Endodermal cell (in vitro differentiated cells): Measurements from ENCODE around the gene TOM1. TPM values are rescaled to one million over a fixed set of nuclear protein-coding genes. Genes with fewer than 3 reads are reported as not detected.

ENCODE experiments used
- DNase-seq: peaks from one replicate; pipeline ENCODE4 v3.0.0-alpha.2; 2017
- H3K27ac ChIP-seq: 2 replicates; pipeline ENCODE4 v1.5.1; 2013; ENCODE audit warnings: mild to moderate bottlenecking, low read depth, low read length, moderate library complexity
- H3K27me3 ChIP-seq: 2 replicates; pipeline ENCODE4 v1.6.1; 2013; ENCODE audit warnings: mild to moderate bottlenecking, low read length, moderate library complexity; ENCODE audit not compliant: insufficient read depth, control insufficient read depth, poor library complexity, severe bottlenecking
- H3K36me3 ChIP-seq: 2 replicates; pipeline ENCODE4 v1.7.0; 2013; ENCODE audit warnings: mild to moderate bottlenecking, low read length, moderate library complexity; ENCODE audit not compliant: control insufficient read depth, insufficient read depth
- H3K4me1 ChIP-seq: one replicate; pipeline ENCODE4 v1.7.0; 2013; ENCODE audit warnings: low read length; ENCODE audit not compliant: control insufficient read depth, insufficient read depth
- H3K4me3 ChIP-seq: 2 replicates; pipeline ENCODE4 v1.5.1; 2013; ENCODE audit warnings: mild to moderate bottlenecking, low read length, moderate library complexity
- H3K9ac ChIP-seq: 2 replicates; pipeline ENCODE4 v1.6.1; 2013; ENCODE audit warnings: mild to moderate bottlenecking, low read length, moderate library complexity; ENCODE audit not compliant: poor library complexity, severe bottlenecking; ENCODE audit errors: extremely low read depth
- H3K9me3 ChIP-seq: 2 replicates; pipeline ENCODE4 v1.6.1; 2013; ENCODE audit warnings: mild to moderate bottlenecking, low read length, moderate library complexity; ENCODE audit not compliant: control insufficient read depth
- H3K27ac Mint-ChIP-seq: 2 replicates; pipeline ENCODE4 v1.8.0; 2020; ENCODE audit warnings: mixed read lengths
- H3K27me3 Mint-ChIP-seq: 2 replicates; pipeline ENCODE4 v1.8.0; 2021; ENCODE audit warnings: mild to moderate bottlenecking, mixed read lengths; ENCODE audit not compliant: insufficient read depth
- H3K36me3 Mint-ChIP-seq: 2 replicates; pipeline ENCODE4 v1.8.0; 2020; ENCODE audit warnings: low read depth, mixed read lengths
- H3K4me1 Mint-ChIP-seq: 2 replicates; pipeline ENCODE4 v1.8.0; 2020; ENCODE audit warnings: mixed read lengths
- H3K4me3 Mint-ChIP-seq: 2 replicates; pipeline ENCODE4 v1.8.0; 2020; ENCODE audit warnings: mild to moderate bottlenecking, moderate library complexity, mixed read lengths
- H3K9me3 Mint-ChIP-seq: 2 replicates; pipeline ENCODE4 v1.8.0; 2020; ENCODE audit warnings: mild to moderate bottlenecking, mixed read lengths
- CTCF ChIP-seq: fragments of 200-600 bp; sonication (generic); conservative IDR thresholded peaks from 2 replicates; pipeline ENCODE4 v1.5.0; 2021; ENCODE audit warnings: antibody characterized with exemption, mild to moderate bottlenecking
- WGBS, 2 experiments: methylation state at CpG; one replicate each; pipeline versions ENCODE4 v1.1.5 to v1.1.7; 2013; ENCODE audit warnings: missing lambda C conversion rate in 2 of 2, mixed read lengths in 1 of 2; ENCODE audit not compliant: insufficient coverage in 1 of 2, insufficient read length in 1 of 2; 5-methylcytosine and 5-hydroxymethylcytosine counted together
- total RNA-seq, 2 donors: library from RNA; stranded (reverse); fragmentation: NEBNext Ultra II Directional in 1 of 2; extraction: Animal tissue kit (Norgen Biotek cat#: 25700) in 1 of 2; gene quantifications; 2 replicates in 1 of 2; 3 replicates in 1 of 2; pipeline ENCODE4 v1.2.1, GENCODE V29; 2021

Gene TOM1
- total RNA-seq, 2 donors from 2014 or later: 31.3 to 33.3 TPM

- no peak overlapping the region for H3K27ac Mint-ChIP-seq
- Histone ChIP-seq H3K36me3 (peaks cover 10% of the 10 kb centered on the region), H3K27me3 (no peaks in the 10 kb centered on the region), H3K27ac (no peak overlapping the region), H3K9ac (no peak overlapping the region), H3K4me1 (no peaks in the 10 kb centered on the region), H3K9me3 (no peaks in the 10 kb centered on the region), H3K4me3 (no peak overlapping the region)
- 96 to 100% methylated on average over 2 to 10 of the region's 10 CpGs for WGBS, 2 experiments
- H3K27me3 Mint-ChIP-seq: peaks cover 7% of the 10 kb centered on the region
- DNase-seq: no peak
- TF ChIP-seq CTCF: no peak
- peaks cover 11% of the 10 kb centered on the region for H3K4me1 Mint-ChIP-seq
- no peaks in the 10 kb centered on the region for H3K9me3 Mint-ChIP-seq
- no peak overlapping the region for H3K4me3 Mint-ChIP-seq
- H3K36me3 Mint-ChIP-seq: peaks cover 1% of the 10 kb centered on the region
These were observed 47.8 kb downstream of the TOM1 start for GRCh38 chr22:35347462-35347861.

- peaks cover 8% of the 10 kb centered on the region for H3K36me3 ChIP-seq
- no peak overlapping the region for H3K9ac ChIP-seq
- H3K27me3 ChIP-seq: no peaks in the 10 kb centered on the region
- H3K36me3 Mint-ChIP-seq: peaks cover 1% of the 10 kb centered on the region
- H3K9me3 Mint-ChIP-seq: no peaks in the 10 kb centered on the region
- DNase-seq: no peak
- H3K4me1 Mint-ChIP-seq: peaks cover 11% of the 10 kb centered on the region
- H3K9me3 ChIP-seq: no peaks in the 10 kb centered on the region
- no peak for TF ChIP-seq CTCF
- H3K27ac Mint-ChIP-seq: no peak overlapping the region
- WGBS, 2 experiments: 91 to 95% methylated on average over 12 to 17 of the region's 18 CpGs
- H3K27ac ChIP-seq: no peak overlapping the region
- no peaks in the 10 kb centered on the region for H3K4me1 ChIP-seq
- no peak overlapping the region for H3K4me3 ChIP-seq
- peaks cover 7% of the 10 kb centered on the region for H3K27me3 Mint-ChIP-seq
- no peak overlapping the region for H3K4me3 Mint-ChIP-seq
These were observed 48.4 kb downstream of the TOM1 start for GRCh38 chr22:35348026-35348590.

GRCh38 chr22:35348703-35349102 is 49.0 kb downstream of the TOM1 start:
- Mint-ChIP-seq H3K9me3 (no peaks in the 10 kb centered on the region), H3K36me3 (peaks cover 1% of the 10 kb centered on the region), H3K27ac (no peak overlapping the region), H3K4me1 (peaks cover 11% of the 10 kb centered on the region), H3K27me3 (peaks cover 7% of the 10 kb centered on the region), H3K4me3 (no peak overlapping the region)
- no peak overlapping the region for H3K4me3 ChIP-seq
- TF ChIP-seq CTCF: no peak
- H3K27me3 ChIP-seq: no peaks in the 10 kb centered on the region
- WGBS, 2 experiments: 90 to 93% methylated on average over 2 to 5 of the region's 5 CpGs
- no peaks in the 10 kb centered on the region for H3K9me3 ChIP-seq
- no peak overlapping the region for H3K9ac ChIP-seq
- no peak for DNase-seq
- H3K36me3 ChIP-seq: peaks cover 2% of the 10 kb centered on the region
- H3K4me1 ChIP-seq: no peaks in the 10 kb centered on the region
- no peak overlapping the region for H3K27ac ChIP-seq
